ENCODE measurements around the gene DAPK1.
A peak's percentile ranks its signal among the peaks of the same experiment; 100 is the strongest.

Gene DAPK1

DNA sequence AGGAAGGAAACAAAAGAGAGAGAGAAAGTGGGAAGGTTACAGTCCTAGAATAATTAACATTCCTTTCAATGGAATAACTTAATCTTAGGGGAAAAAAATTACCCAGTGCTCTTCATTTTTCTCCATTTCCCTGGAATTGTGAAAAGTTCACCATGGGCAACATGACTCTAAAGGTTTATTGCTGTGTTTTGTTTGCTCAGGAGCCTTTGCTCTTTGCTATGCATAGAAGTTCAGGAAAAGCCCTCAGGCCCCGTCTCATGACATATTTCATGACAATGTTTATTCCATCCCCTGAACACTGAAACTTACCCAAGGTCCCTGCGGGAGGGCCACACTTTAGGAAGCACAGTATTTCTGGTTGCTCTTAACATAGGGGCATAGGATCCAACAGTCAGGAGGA, 218.5 kb downstream of the DAPK1 start:
- no peak overlapping the region for H3K4me3 Mint-ChIP-seq
- no peaks in the 10 kb centered on the region for H3K9me3 Mint-ChIP-seq
- H3K4me1 Mint-ChIP-seq, result peaks cover 29% of the 10 kb centered on the region
- H3K27me3 Mint-ChIP-seq (ENCODE audit: low read depth), result peaks cover 3% of the 10 kb centered on the region
- peak overlapping the region in 2 of 3 experiments; percentile 53 to 85 for H3K27ac Mint-ChIP-seq
- no peaks in the 10 kb centered on the region for H3K36me3 Mint-ChIP-seq (ENCODE audit: low read depth)
- no peak for TF ChIP-seq CTCF (IDR thresholded peaks at IDR 0.05; ENCODE audit: unreplicated experiment in 3 of 3)

GRCh38 chr9:87717456-87717855, 219.8 kb downstream of the DAPK1 start:
- Mint-ChIP-seq H3K4me1 (peaks cover 21% of the 10 kb centered on the region), H3K27me3 (ENCODE audit: low read depth) (peaks cover 3% of the 10 kb centered on the region)

DNA sequence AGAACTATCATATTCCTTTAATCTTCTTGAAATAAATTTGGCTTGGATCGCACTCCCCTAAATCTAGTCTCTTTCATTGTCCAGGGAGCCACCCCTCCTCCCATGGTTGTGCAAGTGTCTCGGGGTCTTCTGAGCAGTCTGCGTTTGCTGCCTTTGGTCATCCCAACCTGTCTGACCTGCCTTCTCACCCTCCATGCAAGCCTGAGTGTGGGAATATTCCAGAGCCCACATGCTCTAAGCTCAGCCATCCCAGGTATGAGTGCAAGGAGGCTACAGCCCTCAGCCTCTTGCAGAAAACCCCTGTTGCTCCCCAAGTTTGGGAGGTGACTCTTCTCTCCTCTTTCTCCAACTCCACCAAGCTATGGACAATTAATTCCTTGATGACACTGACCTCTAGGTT, 220.6 kb downstream of the DAPK1 start:
- Mint-ChIP-seq H3K9me3 (no peaks in the 10 kb centered on the region), H3K36me3 (ENCODE audit: low read depth) (no peaks in the 10 kb centered on the region), H3K4me1 (peaks cover 13% of the 10 kb centered on the region), H3K27ac (no peak overlapping the region), H3K27me3 (ENCODE audit: low read depth) (peaks cover 3% of the 10 kb centered on the region), H3K4me3 (no peak overlapping the region)
- no peak for TF ChIP-seq CTCF (IDR thresholded peaks at IDR 0.05; ENCODE audit: unreplicated experiment in 3 of 3)

More at GRCh38 chr9:87717456-87717855, 219.8 kb downstream of the DAPK1 start:
- no peaks in the 10 kb centered on the region for H3K9me3 Mint-ChIP-seq
- no peak for TF ChIP-seq CTCF (IDR thresholded peaks at IDR 0.05; ENCODE audit: unreplicated experiment in 3 of 3)
- H3K27ac Mint-ChIP-seq, result no peak overlapping the region
- no peaks in the 10 kb centered on the region for H3K36me3 Mint-ChIP-seq (ENCODE audit: low read depth)
- no peak overlapping the region for H3K4me3 Mint-ChIP-seq

GRCh38 chr9:87718852-87719612, 221.4 kb downstream of the DAPK1 start:
- Mint-ChIP-seq H3K4me1 (peaks cover 5% of the 10 kb centered on the region), H3K27me3 (ENCODE audit: low read depth) (peaks cover 3% of the 10 kb centered on the region), H3K9me3 (no peaks in the 10 kb centered on the region), H3K36me3 (ENCODE audit: low read depth) (no peaks in the 10 kb centered on the region), H3K27ac (no peak overlapping the region), H3K4me3 (no peak overlapping the region)
- no peak for TF ChIP-seq CTCF (IDR thresholded peaks at IDR 0.05; ENCODE audit: unreplicated experiment in 3 of 3)

GRCh38 chr9:87720173-87720572, 222.5 kb downstream of the DAPK1 start:
- H3K4me1 Mint-ChIP-seq, result no peaks in the 10 kb centered on the region
- no peaks in the 10 kb centered on the region for H3K9me3 Mint-ChIP-seq
- no peak overlapping the region for H3K27ac Mint-ChIP-seq
- peaks cover 3% of the 10 kb centered on the region for H3K27me3 Mint-ChIP-seq (ENCODE audit: low read depth)
- no peaks in the 10 kb centered on the region for H3K36me3 Mint-ChIP-seq (ENCODE audit: low read depth)
- H3K4me3 Mint-ChIP-seq, result no peak overlapping the region
- TF ChIP-seq CTCF (IDR thresholded peaks at IDR 0.05; ENCODE audit: unreplicated experiment in 3 of 3), result no peak
